GM10266 (cell line): Measurements from ENCODE around the gene AGXT2.
"Not testable (repeated sequence)": the region's sequence is repeated elsewhere in the genome, so short reads cannot be mapped to it uniquely, and the experiment has no call there.

Experiments used
- DNase-seq: peaks from one replicate; pipeline ENCODE4 v3.0.0; 2012; ENCODE audit errors: extremely low spot score
- TF ChIP-seq, protein P1 (sequence below): IDR thresholded peaks from 2 replicates; pipeline ENCODE4 v1.5.1; 2012; ENCODE audit warnings: mild to moderate bottlenecking, low read depth; ENCODE audit not compliant: control insufficient read depth, insufficient read depth; ENCODE audit errors: missing control alignments

AGXT2 gene

GRCh38 chr5:35042781-35043180 lies 5.0 kb downstream of the AGXT2 start:
- DNase-seq, result no peak
- TF ChIP-seq, protein P1, sequence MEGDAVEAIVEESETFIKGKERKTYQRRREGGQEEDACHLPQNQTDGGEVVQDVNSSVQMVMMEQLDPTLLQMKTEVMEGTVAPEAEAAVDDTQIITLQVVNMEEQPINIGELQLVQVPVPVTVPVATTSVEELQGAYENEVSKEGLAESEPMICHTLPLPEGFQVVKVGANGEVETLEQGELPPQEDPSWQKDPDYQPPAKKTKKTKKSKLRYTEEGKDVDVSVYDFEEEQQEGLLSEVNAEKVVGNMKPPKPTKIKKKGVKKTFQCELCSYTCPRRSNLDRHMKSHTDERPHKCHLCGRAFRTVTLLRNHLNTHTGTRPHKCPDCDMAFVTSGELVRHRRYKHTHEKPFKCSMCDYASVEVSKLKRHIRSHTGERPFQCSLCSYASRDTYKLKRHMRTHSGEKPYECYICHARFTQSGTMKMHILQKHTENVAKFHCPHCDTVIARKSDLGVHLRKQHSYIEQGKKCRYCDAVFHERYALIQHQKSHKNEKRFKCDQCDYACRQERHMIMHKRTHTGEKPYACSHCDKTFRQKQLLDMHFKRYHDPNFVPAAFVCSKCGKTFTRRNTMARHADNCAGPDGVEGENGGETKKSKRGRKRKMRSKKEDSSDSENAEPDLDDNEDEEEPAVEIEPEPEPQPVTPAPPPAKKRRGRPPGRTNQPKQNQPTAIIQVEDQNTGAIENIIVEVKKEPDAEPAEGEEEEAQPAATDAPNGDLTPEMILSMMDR, result no peak

- DNase-seq, result no peak
- TF ChIP-seq, protein P1, result no peak
These were observed 6.5 kb downstream of the AGXT2 start for GRCh38 chr5:35041261-35041660.

DNA sequence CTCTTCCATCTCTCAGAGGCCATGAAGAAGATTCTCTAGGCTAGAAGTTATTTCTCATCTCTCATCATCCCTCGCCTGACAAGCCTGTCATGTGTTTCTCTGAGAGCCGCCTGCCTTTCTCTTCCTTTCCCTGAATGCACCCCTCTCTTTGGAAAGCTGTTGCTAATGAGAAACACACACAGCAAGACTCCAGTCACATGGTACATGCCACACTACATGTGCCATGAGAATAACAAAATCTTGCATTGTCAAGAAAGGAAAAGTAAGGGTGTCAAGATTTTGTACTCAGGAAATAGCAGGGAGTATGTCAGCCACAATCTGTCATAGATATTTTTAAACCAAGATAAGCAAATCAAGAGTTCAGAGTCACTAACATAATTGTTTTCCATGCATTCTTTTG lies 8.9 kb downstream of the AGXT2 start:
- DNase-seq, result no peak
- TF ChIP-seq, protein P1, result no peak

DNA sequence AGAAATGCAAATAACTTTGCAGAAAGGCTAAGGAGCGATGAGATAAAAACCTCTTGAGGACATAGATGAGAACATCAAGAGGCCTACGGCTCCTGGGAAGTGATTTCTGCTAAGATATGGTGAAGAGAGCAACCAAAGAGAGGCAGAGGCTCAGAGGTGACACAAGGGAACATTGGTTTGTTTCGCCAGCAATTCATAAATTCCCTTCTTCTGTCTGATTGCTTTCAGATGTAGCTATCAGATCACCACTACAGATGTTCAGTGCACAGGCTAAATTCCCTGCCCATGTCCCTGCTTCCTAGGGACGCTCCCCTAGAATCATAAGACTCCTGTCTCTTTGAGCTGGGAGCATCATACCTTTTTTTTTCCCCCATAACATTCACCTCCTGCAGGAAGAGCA lies 11.2 kb downstream of the AGXT2 start:
- DNase-seq, result no peak
- TF ChIP-seq, protein P1, result no peak

DNA sequence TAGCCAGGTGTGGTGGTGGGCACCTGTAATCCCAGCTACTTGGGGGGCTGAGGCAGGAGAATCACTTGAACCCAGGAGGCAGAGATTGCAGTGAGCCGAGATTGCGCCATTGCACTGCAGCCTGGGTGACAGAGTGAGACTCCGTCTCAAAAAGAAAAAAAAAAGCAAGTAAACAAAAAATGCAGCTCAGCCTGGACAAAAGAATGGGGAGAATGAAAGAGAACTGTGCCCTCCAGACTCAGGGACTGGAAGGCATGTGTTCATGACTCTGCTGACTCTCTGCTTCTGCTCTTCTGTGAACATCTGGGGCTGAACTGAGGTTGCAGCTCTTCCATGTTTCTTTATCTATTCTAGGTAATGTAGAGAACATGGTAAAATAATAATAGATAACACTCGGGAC lies 11.8 kb downstream of the AGXT2 start:
- DNase-seq, result not testable (repeated sequence)

DNA sequence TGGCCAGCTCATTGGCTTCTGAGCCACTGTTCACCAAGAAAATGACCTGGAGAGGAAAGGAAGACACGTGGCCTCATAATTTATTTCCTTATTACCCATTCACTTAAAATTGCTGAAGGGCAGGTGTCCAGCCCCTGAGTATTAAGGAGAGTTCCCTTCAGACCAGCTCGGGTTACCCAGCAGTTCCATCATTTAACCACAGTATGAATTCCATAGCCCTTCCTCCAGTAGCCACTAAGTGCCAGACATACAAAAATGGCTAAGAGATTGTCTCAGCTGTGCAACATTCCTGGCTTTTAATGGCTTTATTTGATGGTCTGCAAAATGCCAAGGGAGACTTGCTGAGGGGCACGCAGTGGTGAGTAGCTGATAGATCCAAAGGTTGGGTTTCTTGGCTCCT lies 12.5 kb downstream of the AGXT2 start:
- TF ChIP-seq, protein P1, result no peak
- DNase-seq, result no peak

DNA sequence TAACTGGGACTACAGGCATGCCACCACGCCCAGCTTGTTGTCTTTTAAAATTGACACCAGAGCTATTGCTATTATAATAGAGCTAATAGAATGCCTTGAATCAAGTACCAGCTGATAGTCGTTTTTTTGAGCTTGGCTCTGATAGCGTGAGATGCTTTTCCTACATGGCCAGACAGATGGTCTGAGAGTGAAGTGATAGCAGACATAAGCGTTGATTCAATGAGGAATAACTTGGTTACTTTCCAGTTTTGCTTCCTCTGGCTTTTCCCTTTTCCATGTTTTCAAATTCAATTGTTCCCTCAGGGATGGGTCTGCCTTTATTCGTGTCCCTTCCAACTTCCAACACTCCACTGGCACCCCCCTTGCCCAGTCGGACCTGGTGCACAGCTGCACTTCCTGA lies 15.4 kb downstream of the AGXT2 start:
- TF ChIP-seq, protein P1, result no peak
- no peak for DNase-seq

GRCh38 chr5:35031276-35031675 lies 16.5 kb downstream of the AGXT2 start:
- no peak for DNase-seq
- TF ChIP-seq, protein P1, result no peak
